Calu3 (cell line): ENCODE results near the gene TRIOBP. TPM values are rescaled to one million over a fixed set of nuclear protein-coding genes. Genes with fewer than 3 reads are reported as not detected.

Source experiments
- BruUV-seq: library from RNA; stranded (reverse); fragments of 400-500 nt; replicated peaks from 2 replicates; lab custom pipeline; 2021; lab: Mats Ljungman, UMichigan
- CTCF ChIA-PET: fragments of 300-600 bp; sonication (Branson Sonifier 250); formaldehyde crosslinking; loops from one replicate; lab custom pipeline; 2022; ENCODE audit warnings: antibody characterized with exemption; lab: Charles Lee
- DNase-seq: peaks from one replicate; pipeline ENCODE4 v3.0.0; 2022
- H3K27ac Mint-ChIP-seq: one replicate; pipeline ENCODE4 v1.8.0; 2022; ENCODE audit warnings: mixed read lengths; ENCODE audit not compliant: unreplicated experiment
- H3K27me3 Mint-ChIP-seq: one replicate; pipeline ENCODE4 v1.8.0; 2022; ENCODE audit warnings: mixed read lengths; ENCODE audit not compliant: unreplicated experiment
- H3K36me3 Mint-ChIP-seq: one replicate; pipeline ENCODE4 v1.8.0; 2022; ENCODE audit warnings: mild to moderate bottlenecking, moderate library complexity, mixed read lengths; ENCODE audit not compliant: insufficient read depth, unreplicated experiment
- H3K4me1 Mint-ChIP-seq: one replicate; pipeline ENCODE4 v1.8.0; 2022; ENCODE audit warnings: mild to moderate bottlenecking, low read depth, mixed read lengths; ENCODE audit not compliant: unreplicated experiment
- H3K4me3 Mint-ChIP-seq: one replicate; pipeline ENCODE4 v1.8.0; 2022; ENCODE audit warnings: mild to moderate bottlenecking, low read depth, moderate library complexity, mixed read lengths; ENCODE audit not compliant: unreplicated experiment
- H3K9me3 Mint-ChIP-seq: one replicate; pipeline ENCODE4 v1.8.0; 2022; ENCODE audit warnings: low read depth, mixed read lengths; ENCODE audit not compliant: unreplicated experiment
- intact Hi-C: fragments of 100-400 bp; cut with micrococcal nuclease; formaldehyde crosslinking; loops from one replicate; pipeline ENCODE4 v1.10.0; 2022; ENCODE audit not compliant: unreplicated experiment
- total RNA-seq: library from RNA; stranded (reverse); gene quantifications from 2 replicates; pipeline ENCODE4 v1.2.3, GENCODE V29; 2022
- TF ChIP-seq, protein P1 (sequence below): fragments of 200-600 bp; IDR thresholded peaks from one replicate; pipeline ENCODE4 v1.8.0; 2022; ENCODE audit warnings: antibody characterized with exemption; ENCODE audit not compliant: unreplicated experiment

The TRIOBP gene
- total RNA-seq, 1 experiment from 2014 or later: 85.3 TPM

DNA sequence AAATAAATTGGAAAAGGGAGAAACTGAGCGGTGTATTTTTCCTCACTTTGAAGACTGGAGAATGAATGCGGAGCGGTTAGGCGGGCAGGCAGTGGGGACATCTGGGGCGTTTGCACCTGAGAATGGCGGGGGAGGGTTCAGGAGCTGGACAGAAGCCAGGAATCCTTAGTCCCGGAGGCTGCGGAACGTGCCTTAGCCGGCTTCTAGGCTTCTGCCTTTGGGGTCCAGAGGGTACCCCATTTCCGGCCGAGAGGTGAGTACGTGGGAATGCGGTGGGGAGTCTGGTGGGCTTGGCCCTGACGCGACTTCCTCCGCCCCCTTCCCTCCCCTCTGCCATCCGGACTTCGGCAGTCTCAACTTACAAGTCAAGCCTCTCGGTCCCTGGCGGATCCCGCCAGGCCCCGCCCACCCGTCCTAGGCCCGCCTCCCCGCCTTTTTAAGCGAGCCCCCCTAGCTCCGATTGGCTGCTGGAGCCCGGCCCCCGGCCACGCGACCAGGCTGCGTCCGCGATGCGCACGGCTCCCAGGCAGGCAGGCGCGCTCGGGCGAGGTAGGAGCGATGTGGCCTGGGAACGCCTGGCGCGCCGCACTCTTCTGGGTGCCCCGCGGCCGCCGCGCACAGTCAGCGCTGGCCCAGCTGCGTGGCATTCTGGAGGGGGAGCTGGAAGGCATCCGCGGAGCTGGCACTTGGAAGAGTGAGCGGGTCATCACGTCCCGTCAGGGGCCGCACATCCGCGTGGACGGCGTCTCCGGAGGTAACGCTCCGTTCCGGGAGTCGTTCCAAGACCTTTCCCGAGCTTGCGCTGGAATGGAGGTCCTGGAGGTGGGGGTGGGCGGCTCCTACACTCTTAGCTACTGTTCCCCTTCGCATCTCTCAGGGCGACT, 110.8 kb downstream of the TRIOBP start, which contains the start of gene GCAT:
Gene GCAT, plus strand, starts transcription at position 525 of the 884 bp plus-strand sequence. Its CDS starts 34 bp downstream, at position 559.
- CTCF ChIA-PET: interaction anchor here (0.7 to 1.1 kb wide), 12 partner anchors 10 to 429 kb away, joined by 3 to 26 read pairs (median 5); partner anchors contain the start of genes ANKRD54, GGA1 and NOL12
- peak within 1 kb of the TSS; percentile 90 for H3K4me3 Mint-ChIP-seq
- no peaks in the 10 kb centered on the region for H3K9me3 Mint-ChIP-seq
- H3K27ac Mint-ChIP-seq: peak within 1 kb of the TSS; percentile 64
- TF ChIP-seq, protein P1, sequence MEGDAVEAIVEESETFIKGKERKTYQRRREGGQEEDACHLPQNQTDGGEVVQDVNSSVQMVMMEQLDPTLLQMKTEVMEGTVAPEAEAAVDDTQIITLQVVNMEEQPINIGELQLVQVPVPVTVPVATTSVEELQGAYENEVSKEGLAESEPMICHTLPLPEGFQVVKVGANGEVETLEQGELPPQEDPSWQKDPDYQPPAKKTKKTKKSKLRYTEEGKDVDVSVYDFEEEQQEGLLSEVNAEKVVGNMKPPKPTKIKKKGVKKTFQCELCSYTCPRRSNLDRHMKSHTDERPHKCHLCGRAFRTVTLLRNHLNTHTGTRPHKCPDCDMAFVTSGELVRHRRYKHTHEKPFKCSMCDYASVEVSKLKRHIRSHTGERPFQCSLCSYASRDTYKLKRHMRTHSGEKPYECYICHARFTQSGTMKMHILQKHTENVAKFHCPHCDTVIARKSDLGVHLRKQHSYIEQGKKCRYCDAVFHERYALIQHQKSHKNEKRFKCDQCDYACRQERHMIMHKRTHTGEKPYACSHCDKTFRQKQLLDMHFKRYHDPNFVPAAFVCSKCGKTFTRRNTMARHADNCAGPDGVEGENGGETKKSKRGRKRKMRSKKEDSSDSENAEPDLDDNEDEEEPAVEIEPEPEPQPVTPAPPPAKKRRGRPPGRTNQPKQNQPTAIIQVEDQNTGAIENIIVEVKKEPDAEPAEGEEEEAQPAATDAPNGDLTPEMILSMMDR: no peak
- DNase-seq: peak; percentile 95
- intact Hi-C loops: no loop called here
- BruUV-seq: no TSS peak
- H3K27me3 Mint-ChIP-seq: peaks cover 16% of the 10 kb centered on the region
- H3K4me1 Mint-ChIP-seq: peaks cover 16% of the 10 kb centered on the region
- peaks cover 55% of the 10 kb centered on the region for H3K36me3 Mint-ChIP-seq

DNA sequence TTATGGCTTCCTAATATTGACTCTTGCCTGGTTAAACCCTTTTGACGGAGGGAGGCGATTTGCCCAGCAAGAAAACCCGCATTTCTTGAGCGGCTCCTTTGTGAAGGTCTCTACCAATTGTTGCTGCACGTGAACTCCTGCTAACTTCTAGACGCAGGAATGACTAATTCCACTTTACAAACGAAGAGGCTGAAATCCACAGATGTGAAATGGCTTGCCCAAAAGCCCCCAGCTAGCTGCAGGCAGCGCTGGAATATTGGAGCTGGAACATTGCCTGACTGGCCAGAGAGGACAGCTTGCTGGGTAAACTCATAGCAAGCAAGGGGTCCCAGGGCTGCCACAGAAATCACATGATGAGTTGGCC, 111.4 kb downstream of the TRIOBP start:
- Mint-ChIP-seq H3K36me3 (peaks cover 55% of the 10 kb centered on the region), H3K9me3 (no peaks in the 10 kb centered on the region), H3K27me3 (peaks cover 16% of the 10 kb centered on the region), H3K4me1 (peaks cover 16% of the 10 kb centered on the region), H3K27ac (peak overlapping the region; percentile 64), H3K4me3 (peak overlapping the region; percentile 90)
- BruUV-seq: no TSS peak
- TF ChIP-seq, protein P1: no peak
- no peak for DNase-seq
- intact Hi-C loops: no loop called here
- CTCF ChIA-PET: interaction anchor here (0.7 to 1.1 kb wide), 6 partner anchors 17 to 266 kb away, joined by 3 to 20 read pairs (median 6); partner anchors contain the start of genes ANKRD54 and GGA1

DNA sequence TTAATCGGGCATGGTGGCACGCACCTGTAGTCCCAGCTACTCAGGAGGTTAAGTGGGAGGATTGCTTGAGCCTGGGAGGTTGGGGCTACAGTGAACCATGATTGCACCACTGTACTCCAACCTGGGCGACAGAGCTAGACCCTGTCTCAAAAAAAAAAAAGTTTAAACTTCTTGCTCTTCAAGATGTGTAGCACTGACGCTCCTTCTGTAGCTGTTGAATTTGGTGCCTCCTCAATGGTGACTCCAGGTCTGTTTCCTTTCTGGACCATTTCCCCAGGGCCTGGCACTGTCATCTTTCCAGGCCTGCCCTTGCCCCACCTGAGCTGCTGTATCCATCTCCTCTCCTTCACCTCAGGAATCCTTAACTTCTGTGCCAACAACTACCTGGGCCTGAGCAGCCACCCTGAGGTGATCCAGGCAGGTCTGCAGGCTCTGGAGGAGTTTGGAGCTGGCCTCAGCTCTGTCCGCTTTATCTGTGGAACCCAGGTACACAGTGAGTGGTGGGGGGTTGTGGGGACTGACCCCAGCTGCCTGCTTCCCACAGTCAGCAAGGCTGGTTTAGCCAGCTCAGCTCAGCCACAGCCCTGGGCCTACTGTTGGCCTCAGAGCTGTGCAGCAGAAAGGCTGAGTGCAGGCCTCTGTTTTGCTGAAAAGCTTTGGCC, 113.0 kb downstream of the TRIOBP start:
- TF ChIP-seq, protein P1: no peak
- Mint-ChIP-seq H3K9me3 (no peaks in the 10 kb centered on the region), H3K27me3 (peaks cover 16% of the 10 kb centered on the region), H3K4me3 (peak overlapping the region; percentile 90), H3K27ac (peak overlapping the region; percentile 34), H3K4me1 (peaks cover 16% of the 10 kb centered on the region), H3K36me3 (peaks cover 49% of the 10 kb centered on the region)
- intact Hi-C loops: no loop called here
- CTCF ChIA-PET: interaction anchor here (0.7 kb wide), 1 partner anchor 203 kb away, joined by 3 read pairs; no protein-coding TSS in a partner anchor
- BruUV-seq: no TSS peak
- no peak for DNase-seq

DNA sequence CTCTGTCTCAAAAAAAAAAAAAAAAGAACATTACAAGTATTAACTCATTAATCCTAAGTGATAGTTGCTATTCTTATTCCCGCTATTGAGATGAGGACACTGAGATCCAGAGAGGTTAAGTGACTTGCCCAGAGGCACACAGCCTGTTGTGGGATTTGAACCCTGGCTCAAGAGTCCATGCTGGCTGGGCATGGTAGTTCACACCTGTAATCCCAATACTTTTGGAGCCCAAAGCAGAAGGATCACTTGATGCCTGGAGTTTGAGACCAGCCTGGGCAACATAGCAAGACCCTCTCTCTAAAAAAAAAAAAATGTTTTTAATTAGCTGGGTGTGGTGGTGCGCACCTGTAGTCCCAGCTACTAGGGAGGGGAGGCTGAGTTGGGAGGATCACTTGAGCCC, 115.0 kb downstream of the TRIOBP start:
- TF ChIP-seq, protein P1: no peak
- CTCF ChIA-PET: no interaction called here
- intact Hi-C loops: no loop called here
- H3K4me3 Mint-ChIP-seq: no peak overlapping the region
- no peaks in the 10 kb centered on the region for H3K4me1 Mint-ChIP-seq
- H3K36me3 Mint-ChIP-seq: peaks cover 28% of the 10 kb centered on the region
- BruUV-seq: no TSS peak
- no peak overlapping the region for H3K27ac Mint-ChIP-seq
- H3K27me3 Mint-ChIP-seq: peaks cover under 1% of the 10 kb centered on the region
- no peaks in the 10 kb centered on the region for H3K9me3 Mint-ChIP-seq
- DNase-seq: no peak
